ENCODE measurements around the gene TTC34. TPM values are rescaled to one million over a fixed set of nuclear protein-coding genes. Genes with fewer than 3 reads are reported as not detected.

TTC34 gene
- total RNA-seq, 1 experiment from 2014 or later: 0.92 TPM

GRCh38 chr1:2645143-2645542, 156.3 kb downstream of the TTC34 start:
- no peak overlapping the region for H2BK5ac ChIP-seq (ENCODE audit: insufficient read length, low read length)
- H2AK5ac ChIP-seq (ENCODE audit: insufficient read length, low read length): no peak overlapping the region
- no peak overlapping the region for H4K91ac ChIP-seq (ENCODE audit: insufficient read length, low read depth, low read length)
- H3T11ph ChIP-seq (ENCODE audit: low read length): no peak overlapping the region
- H3K14ac ChIP-seq (ENCODE audit: insufficient read depth, low read length): no peak overlapping the region
- H3K79me2 ChIP-seq (ENCODE audit: insufficient read depth, low read length): no peaks in the 10 kb centered on the region
- Mint-ChIP-seq H3K4me3 (no peak overlapping the region), H3K27me3 (ENCODE audit: low read depth) (peaks cover 16% of the 10 kb centered on the region), H3K27ac (no peak overlapping the region), H3K36me3 (ENCODE audit: insufficient read depth in 1 of 3, low read depth in 3 of 3) (peaks cover 0 to 10% (median 4%) of the 10 kb centered on the region in 3 experiments; a peak in 2 of 7 replicates), H3K9me3 (peaks cover 30 to 40% of the 10 kb centered on the region in 2 experiments), H3K4me1 (peaks cover 2 to 5% of the 10 kb centered on the region in 2 experiments; a peak in 1 of 4 replicates)
- no peak overlapping the region for H2BK15ac ChIP-seq (ENCODE audit: low read depth, low read length)
- H2BK120ac ChIP-seq (ENCODE audit: low read depth, low read length, poor library complexity, severe bottlenecking): no peak overlapping the region
- H3K27ac ChIP-seq (ENCODE audit: insufficient read length, low read depth, low read length): no peak overlapping the region
- no peak overlapping the region for H4K8ac ChIP-seq (replicated peaks; ENCODE audit: insufficient read length, low read depth, low read length)
- no peaks in the 10 kb centered on the region for H3K4me1 ChIP-seq (ENCODE audit: insufficient read depth, low read length)
- no peak for DNase-seq
- peaks cover 10% of the 10 kb centered on the region for H3K23me2 ChIP-seq (ENCODE audit: insufficient read length, low read depth, low read length, poor library complexity, severe bottlenecking)
- H2AFZ ChIP-seq (ENCODE audit: low read length): no peak overlapping the region
- no peak overlapping the region for H3K9ac ChIP-seq (ENCODE audit: extremely low read depth, insufficient read length, low read length)
- peaks cover 23% of the 10 kb centered on the region for H3K9me3 ChIP-seq (ENCODE audit: control insufficient read depth, low read depth, low read length)
- no peak overlapping the region for H3K4ac ChIP-seq (ENCODE audit: low read depth, low read length)
- H4K20me1 ChIP-seq (ENCODE audit: control insufficient read depth, insufficient read depth, insufficient read length): no peaks in the 10 kb centered on the region
- no peak overlapping the region for H2BK12ac ChIP-seq (ENCODE audit: insufficient read length, low read depth, low read length)
- no peak overlapping the region for H2BK20ac ChIP-seq (ENCODE audit: low read depth, low read length, poor library complexity, severe bottlenecking)
- H3K4me2 ChIP-seq (ENCODE audit: insufficient read depth, insufficient read length, low read length): no peak overlapping the region
- H3K23ac ChIP-seq (ENCODE audit: insufficient read length, low read depth, low read length): no peak overlapping the region
- no peaks in the 10 kb centered on the region for H3K27me3 ChIP-seq (ENCODE audit: insufficient read depth, low read length)
- H4K5ac ChIP-seq (ENCODE audit: insufficient read length, low read depth, low read length): no peak overlapping the region
- no peak overlapping the region for H3K56ac ChIP-seq (ENCODE audit: insufficient read length, low read depth, low read length)
- no peak overlapping the region for H3K18ac ChIP-seq (ENCODE audit: insufficient read length, low read depth, low read length)
- TF ChIP-seq, protein P1, sequence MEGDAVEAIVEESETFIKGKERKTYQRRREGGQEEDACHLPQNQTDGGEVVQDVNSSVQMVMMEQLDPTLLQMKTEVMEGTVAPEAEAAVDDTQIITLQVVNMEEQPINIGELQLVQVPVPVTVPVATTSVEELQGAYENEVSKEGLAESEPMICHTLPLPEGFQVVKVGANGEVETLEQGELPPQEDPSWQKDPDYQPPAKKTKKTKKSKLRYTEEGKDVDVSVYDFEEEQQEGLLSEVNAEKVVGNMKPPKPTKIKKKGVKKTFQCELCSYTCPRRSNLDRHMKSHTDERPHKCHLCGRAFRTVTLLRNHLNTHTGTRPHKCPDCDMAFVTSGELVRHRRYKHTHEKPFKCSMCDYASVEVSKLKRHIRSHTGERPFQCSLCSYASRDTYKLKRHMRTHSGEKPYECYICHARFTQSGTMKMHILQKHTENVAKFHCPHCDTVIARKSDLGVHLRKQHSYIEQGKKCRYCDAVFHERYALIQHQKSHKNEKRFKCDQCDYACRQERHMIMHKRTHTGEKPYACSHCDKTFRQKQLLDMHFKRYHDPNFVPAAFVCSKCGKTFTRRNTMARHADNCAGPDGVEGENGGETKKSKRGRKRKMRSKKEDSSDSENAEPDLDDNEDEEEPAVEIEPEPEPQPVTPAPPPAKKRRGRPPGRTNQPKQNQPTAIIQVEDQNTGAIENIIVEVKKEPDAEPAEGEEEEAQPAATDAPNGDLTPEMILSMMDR (conservative IDR thresholded peaks at IDR 0.05): no peak
- no peaks in the 10 kb centered on the region for H3K79me1 ChIP-seq (ENCODE audit: insufficient read depth, low read depth, low read length, poor library complexity, severe bottlenecking)
- WGBS (ENCODE audit: extremely low coverage, insufficient read length, low lambda C conversion rate): no CpG with 5 or more reads among the region's 14 CpGs

Data from H9 (cell line).